Neutrophil (primary cell): ENCODE measurements around the gene C4A.

ENCODE experiments used
- H3K27ac ChIP-seq: fragments of 200-600 bp; sonication (generic); 2 replicates; pipeline ENCODE4 v1.5.1; 2016; ENCODE audit warnings: mild to moderate bottlenecking, moderate library complexity
- H3K27me3 ChIP-seq: fragments of 200-600 bp; sonication (generic); 2 replicates; pipeline ENCODE4 v1.6.0; 2016; ENCODE audit warnings: mild to moderate bottlenecking
- H3K36me3 ChIP-seq: fragments of 200-600 bp; sonication (generic); 2 replicates; pipeline ENCODE4 v1.5.1; 2017
- H3K4me1 ChIP-seq, 2 experiments: fragments of 200-600 bp in 1 of 2; sonication (generic) in 1 of 2; 1 replicate in 1 of 2; 2 replicates in 1 of 2; pipeline versions ENCODE4 v1.5.1 to v1.6.1; 2013 to 2016; ENCODE audit warnings: low read depth in 1 of 2, low read length in 1 of 2, mild to moderate bottlenecking in 1 of 2, moderate library complexity in 1 of 2; ENCODE audit not compliant: control insufficient read depth in 1 of 2, insufficient read depth in 1 of 2
- H3K4me3 ChIP-seq, 2 experiments: fragments of 200-600 bp in 1 of 2; sonication (generic) in 1 of 2; 1 replicate in 1 of 2; 2 replicates in 1 of 2; pipeline ENCODE4 v1.5.1; 2013 to 2016; ENCODE audit warnings: low read depth in 1 of 2, low read length in 1 of 2, mild to moderate bottlenecking in 1 of 2, moderate library complexity in 1 of 2
- H3K9me3 ChIP-seq: fragments of 200-600 bp; sonication (generic); 2 replicates; pipeline ENCODE4 v1.5.1; 2016
- CTCF ChIP-seq: fragments of 200-600 bp; sonication (generic); IDR thresholded peaks from 2 replicates; pipeline ENCODE4 v1.5.1; 2016; ENCODE audit warnings: antibody characterized with exemption

C4A gene

GRCh38 chr6:31948306-31948705 lies 33.6 kb upstream of the C4A start:
- Histone ChIP-seq H3K9me3 (no peaks in the 10 kb centered on the region), H3K36me3 (peaks cover 27% of the 10 kb centered on the region), H3K4me3 (no peak overlapping the region), H3K27ac (no peak overlapping the region), H3K27me3 (peaks cover 46% of the 10 kb centered on the region), H3K4me1 (no peaks in the 10 kb centered on the region)
- no peak for TF ChIP-seq CTCF

GRCh38 chr6:31948753-31949413 lies 33.0 kb upstream of the C4A start:
- Histone ChIP-seq H3K9me3 (no peaks in the 10 kb centered on the region), H3K4me1 (no peaks in the 10 kb centered on the region), H3K4me3 (no peak overlapping the region), H3K36me3 (peaks cover 32% of the 10 kb centered on the region), H3K27me3 (peaks cover 40% of the 10 kb centered on the region), H3K27ac (no peak overlapping the region)
- no peak for TF ChIP-seq CTCF

GRCh38 chr6:31949926-31950548 lies 31.8 kb upstream of the C4A start:
- Histone ChIP-seq H3K36me3 (peaks cover 44% of the 10 kb centered on the region), H3K4me1 (no peaks in the 10 kb centered on the region), H3K27ac (no peak overlapping the region), H3K9me3 (no peaks in the 10 kb centered on the region), H3K4me3 (no peak overlapping the region), H3K27me3 (peaks cover 28% of the 10 kb centered on the region)
- TF ChIP-seq CTCF, result no peak

GRCh38 chr6:31952140-31952805 lies 29.6 kb upstream of the C4A start:
- no peak overlapping the region for H3K4me3 ChIP-seq
- no peak overlapping the region for H3K27ac ChIP-seq
- TF ChIP-seq CTCF, result peak; percentile 64
- H3K4me1 ChIP-seq, result no peaks in the 10 kb centered on the region
- H3K27me3 ChIP-seq, result peaks cover 7% of the 10 kb centered on the region
- H3K36me3 ChIP-seq, result peaks cover 63% of the 10 kb centered on the region
- H3K9me3 ChIP-seq, result no peaks in the 10 kb centered on the region

- Histone ChIP-seq H3K36me3 (peaks cover 63% of the 10 kb centered on the region), H3K9me3 (no peaks in the 10 kb centered on the region), H3K27ac (no peak overlapping the region), H3K4me1 (peaks cover 2% of the 10 kb centered on the region in 2 experiments), H3K27me3 (peaks cover 1% of the 10 kb centered on the region), H3K4me3 (no peak overlapping the region)
- TF ChIP-seq CTCF, result no peak
Observed at GRCh38 chr6:31952890-31953289, 29.0 kb upstream of the C4A start.
